GM19351 (cell line): ENCODE results near the gene PDE4D.

Experiments
- ATAC-seq: cut with Tn5 transposase; IDR thresholded peaks from one replicate; pipeline ENCODE4 v1.9.1; 2021; ENCODE audit warnings: mild to moderate bottlenecking, moderate library complexity; ENCODE audit not compliant: unreplicated experiment

The PDE4D gene

GRCh38 chr5:59274106-59274636 is 619.4 kb downstream of the PDE4D start:
- ATAC-seq = no peak

- no peak for ATAC-seq
Observed at GRCh38 chr5:59272809-59273427, 620.6 kb downstream of the PDE4D start.

- no peak for ATAC-seq
Observed at GRCh38 chr5:59268756-59269415, 624.6 kb downstream of the PDE4D start.

- no peak for ATAC-seq
Observed at GRCh38 chr5:59267033-59267432, 626.5 kb downstream of the PDE4D start.

- no peak for ATAC-seq
Observed at GRCh38 chr5:59266410-59266809, 627.1 kb downstream of the PDE4D start.

- ATAC-seq = no peak
Observed at GRCh38 chr5:59264639-59265245, 628.8 kb downstream of the PDE4D start.

GRCh38 chr5:59264013-59264412 is 629.5 kb downstream of the PDE4D start:
- no peak for ATAC-seq

GRCh38 chr5:59261969-59262368 is 631.6 kb downstream of the PDE4D start:
- ATAC-seq = no peak

- no peak for ATAC-seq
Observed at GRCh38 chr5:59260973-59261372, 632.6 kb downstream of the PDE4D start.

GRCh38 chr5:59260200-59260599 is 633.3 kb downstream of the PDE4D start:
- no peak for ATAC-seq

- ATAC-seq = no peak
Observed at GRCh38 chr5:59259237-59259636, 634.3 kb downstream of the PDE4D start.

GRCh38 chr5:59257488-59258400 is 635.8 kb downstream of the PDE4D start:
- ATAC-seq = no peak

- no peak for ATAC-seq
Observed at GRCh38 chr5:59256331-59256730, 637.2 kb downstream of the PDE4D start.

- no peak for ATAC-seq
Observed at GRCh38 chr5:59254055-59254687, 639.4 kb downstream of the PDE4D start.

GRCh38 chr5:59253625-59254024 is 639.9 kb downstream of the PDE4D start:
- no peak for ATAC-seq

- ATAC-seq = no peak
Observed at GRCh38 chr5:59251627-59252026, 641.9 kb downstream of the PDE4D start.

- ATAC-seq = no peak
Observed at GRCh38 chr5:59249726-59250125, 643.8 kb downstream of the PDE4D start.

- no peak for ATAC-seq
Observed at GRCh38 chr5:59249160-59249559, 644.4 kb downstream of the PDE4D start.

- ATAC-seq = no peak
Observed at GRCh38 chr5:59246882-59247281, 646.6 kb downstream of the PDE4D start.

GRCh38 chr5:59246145-59246869 is 647.2 kb downstream of the PDE4D start:
- ATAC-seq = no peak
